Activated CD8-positive, alpha-beta T cell treated with anti-CD3 and anti-CD28 coated beads for 36 hours (primary cell): ENCODE data around the gene ALDH1A2. TPM values are rescaled to one million over a fixed set of nuclear protein-coding genes. Genes with fewer than 3 reads are reported as not detected.

Source experiments
- ATAC-seq: fragments of 200-7000 bp; cut with Tn5 transposase; one replicate; pipeline ENCODE4 v1.10.0; 2021; ENCODE audit warnings: mild to moderate bottlenecking, moderate library complexity
- CTCF ChIA-PET: fragments of 350-600 bp; sonication (Branson Sonifier 250); formaldehyde crosslinking; loops from one replicate; lab custom pipeline; 2021; ENCODE audit warnings: antibody characterized with exemption; lab: Charles Lee
- POLR2A ChIA-PET: fragments of 350-600 bp; sonication (Branson Sonifier 250); formaldehyde crosslinking; loops from one replicate; lab custom pipeline; 2021; ENCODE audit warnings: antibody characterized with exemption; lab: Charles Lee
- DNase-seq: peaks from one replicate; pipeline ENCODE4 v3.0.0-alpha.2; 2020
- H3K27ac Mint-ChIP-seq: one replicate; pipeline ENCODE4 v1.8.0; 2021; ENCODE audit warnings: mild to moderate bottlenecking, mixed read lengths
- H3K27me3 Mint-ChIP-seq: one replicate; pipeline ENCODE4 v1.8.0; 2021; ENCODE audit warnings: mixed read lengths
- H3K36me3 Mint-ChIP-seq: one replicate; pipeline ENCODE4 v1.8.0; 2021; ENCODE audit warnings: low read depth, mixed read lengths
- H3K4me1 Mint-ChIP-seq: one replicate; pipeline ENCODE4 v1.8.0; 2021; ENCODE audit warnings: low read depth, mixed read lengths
- H3K4me3 Mint-ChIP-seq: one replicate; pipeline ENCODE4 v1.8.0; 2021; ENCODE audit warnings: mild to moderate bottlenecking, moderate library complexity, mixed read lengths
- H3K9me3 Mint-ChIP-seq: one replicate; pipeline ENCODE4 v1.8.0; 2021; ENCODE audit warnings: mixed read lengths
- CTCF ChIP-seq: fragments of 200-600 bp; IDR thresholded peaks from one replicate; pipeline ENCODE4 v1.8.0; 2022; ENCODE audit warnings: antibody characterized with exemption, mild to moderate bottlenecking
- intact Hi-C: fragments of 100-400 bp; cut with micrococcal nuclease; formaldehyde crosslinking; loops from one replicate; pipeline ENCODE4 v1.10.0; 2022
- total RNA-seq, 2 experiments: library from RNA; stranded (reverse); gene quantifications; one replicate each; pipeline ENCODE4 v1.2.3, GENCODE V29; 2021

ALDH1A2 gene
- total RNA-seq, 2 experiments from 2014 or later: 0.47 to 1.4 TPM

DNA sequence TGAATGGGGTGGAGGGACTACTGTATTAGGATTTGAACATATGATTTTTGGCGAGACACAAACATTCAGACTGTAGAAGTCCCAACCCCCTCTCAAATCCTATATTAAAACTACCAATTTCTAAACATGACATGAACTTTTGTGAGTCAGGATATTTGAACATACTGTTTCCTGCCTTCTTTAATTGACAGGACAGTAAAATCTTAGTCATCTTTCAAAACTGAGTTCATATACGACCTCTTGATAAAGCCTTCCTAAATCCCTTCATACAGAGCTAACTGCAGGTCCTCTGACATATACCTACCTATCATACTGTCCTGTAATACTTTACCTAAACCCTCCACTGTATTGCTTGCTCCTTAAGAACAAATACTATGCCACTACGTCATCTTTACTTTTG is 23.5 kb downstream of the ALDH1A2 start:
- no peaks in the 10 kb centered on the region for H3K36me3 Mint-ChIP-seq
- no peaks in the 10 kb centered on the region for H3K9me3 Mint-ChIP-seq
- peaks cover 30% of the 10 kb centered on the region for H3K27me3 Mint-ChIP-seq
- POLR2A ChIA-PET: no interaction called here
- no peak overlapping the region for H3K4me3 Mint-ChIP-seq
- H3K4me1 Mint-ChIP-seq: no peaks in the 10 kb centered on the region
- TF ChIP-seq CTCF: no peak
- no peak for DNase-seq
- no peak for ATAC-seq
- intact Hi-C loops: loop anchor here (10.0 kb wide), 1 partner anchor 143 kb away; no protein-coding TSS in a partner anchor
- CTCF ChIA-PET: interaction anchor here (3.1 kb wide), 1 partner anchor 25 kb away, joined by 10 read pairs; the partner anchor contains the start of gene ALDH1A2
- no peak overlapping the region for H3K27ac Mint-ChIP-seq

DNA sequence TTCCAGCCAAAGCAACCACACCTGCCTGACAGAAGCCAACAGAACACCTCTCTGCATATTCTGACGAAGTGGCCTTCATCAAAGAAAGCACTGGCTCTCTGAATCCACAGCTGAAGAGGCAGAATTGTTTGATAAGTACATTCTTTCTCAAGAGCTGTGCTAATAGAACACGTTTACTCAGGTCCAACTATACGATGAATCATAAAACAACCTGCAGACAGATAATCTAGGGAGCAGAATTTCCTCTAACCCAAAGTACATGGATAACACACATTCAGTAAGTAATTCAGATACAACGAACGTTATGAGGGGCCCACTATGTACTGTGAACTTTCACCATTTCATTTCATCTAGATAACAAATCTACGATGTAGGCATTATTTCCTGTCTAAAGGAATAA is 25.4 kb downstream of the ALDH1A2 start:
- DNase-seq (no peak), ATAC-seq (no peak)
- H3K4me1 Mint-ChIP-seq: no peaks in the 10 kb centered on the region
- no peak overlapping the region for H3K4me3 Mint-ChIP-seq
- intact Hi-C loops: loop anchor here (10.0 kb wide), 1 partner anchor 145 kb away; no protein-coding TSS in a partner anchor
- no peak overlapping the region for H3K27ac Mint-ChIP-seq
- no peaks in the 10 kb centered on the region for H3K9me3 Mint-ChIP-seq
- ChIA-PET POLR2A (no interaction called here), CTCF (interaction anchor here (1.3 kb wide), 1 partner anchor 26 kb away, joined by 4 read pairs; the partner anchor contains the start of gene ALDH1A2)
- peaks cover 30% of the 10 kb centered on the region for H3K27me3 Mint-ChIP-seq
- H3K36me3 Mint-ChIP-seq: no peaks in the 10 kb centered on the region
- no peak for TF ChIP-seq CTCF

DNA sequence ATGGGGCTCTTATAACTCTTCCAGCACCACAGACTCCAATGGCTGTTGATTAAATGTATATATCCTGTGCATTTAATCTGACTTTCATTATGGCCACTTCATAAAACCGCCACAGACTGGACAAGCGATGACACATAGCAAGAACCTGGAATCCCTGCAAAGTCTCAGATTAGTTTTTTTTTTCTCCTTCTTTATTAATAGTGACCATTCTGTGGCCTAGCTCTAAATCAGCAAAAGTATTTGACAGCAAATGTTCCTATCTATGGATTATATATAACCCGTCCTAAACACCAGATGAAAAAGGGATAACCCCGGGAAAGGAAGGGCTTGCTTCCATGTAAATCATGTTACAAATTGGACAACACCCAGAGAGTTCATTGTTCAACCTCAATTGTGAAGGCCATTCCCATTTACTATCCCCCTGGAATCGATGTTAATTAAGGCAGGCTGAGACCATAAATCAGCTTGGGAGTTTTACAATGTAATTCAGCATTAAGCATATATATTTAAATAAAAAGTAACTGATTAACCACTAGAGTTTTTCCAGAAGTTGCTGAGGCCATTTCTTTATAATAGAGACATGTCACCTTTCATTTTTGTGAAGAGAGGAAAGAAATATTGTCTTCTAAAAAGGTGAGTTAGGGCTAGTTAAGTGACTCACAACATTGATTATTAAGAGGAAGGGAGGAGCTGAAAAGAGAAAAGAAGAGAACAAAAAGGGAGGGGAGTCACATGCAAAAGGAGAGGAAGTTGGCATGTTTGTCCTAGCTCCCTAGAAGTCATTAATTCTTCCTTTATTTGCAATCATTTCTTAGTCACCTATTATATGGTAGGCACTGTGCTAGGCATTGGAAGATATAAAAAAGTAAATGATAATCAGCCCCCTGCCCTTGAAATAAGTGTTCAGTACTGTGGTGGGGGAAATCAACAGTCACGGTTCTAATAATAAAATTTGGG is 26.2 kb downstream of the ALDH1A2 start:
- ChIA-PET CTCF (interaction anchor here (0.8 to 1.3 kb wide), 2 partner anchors 27 kb away, joined by 3 to 4 read pairs; partner anchors contain the start of gene ALDH1A2), POLR2A (no interaction called here)
- Mint-ChIP-seq H3K4me1 (no peaks in the 10 kb centered on the region), H3K9me3 (no peaks in the 10 kb centered on the region), H3K4me3 (no peak overlapping the region), H3K27me3 (peaks cover 24% of the 10 kb centered on the region), H3K27ac (no peak overlapping the region), H3K36me3 (no peaks in the 10 kb centered on the region)
- DNase-seq (no peak), ATAC-seq (no peak)
- intact Hi-C loops: loop anchor here (10.0 kb wide), 1 partner anchor 145 kb away; no protein-coding TSS in a partner anchor
- TF ChIP-seq CTCF: no peak

- Mint-ChIP-seq H3K4me3 (no peak overlapping the region), H3K9me3 (no peaks in the 10 kb centered on the region), H3K27ac (no peak overlapping the region), H3K4me1 (no peaks in the 10 kb centered on the region), H3K36me3 (no peaks in the 10 kb centered on the region), H3K27me3 (peaks cover 16% of the 10 kb centered on the region)
- no peak for ATAC-seq
- POLR2A ChIA-PET: no interaction called here
- DNase-seq: no peak
- no peak for TF ChIP-seq CTCF
- intact Hi-C loops: no loop called here
- CTCF ChIA-PET: interaction anchor here (0.8 to 3.6 kb wide), 3 partner anchors 28 to 177 kb away, joined by 3 to 16 read pairs (median 3); no protein-coding TSS in a partner anchor
Measured at GRCh38 chr15:58038426-58039078, 27.0 kb downstream of the ALDH1A2 start.
